Endothelial cell of umbilical vein (primary cell): ENCODE results near the gene EXOC1L.
A peak's percentile ranks its signal among the peaks of the same experiment; 100 is the strongest.

Experiments used
- EZH2 ChIP-seq: IDR thresholded peaks from 2 replicates; pipeline ENCODE4 v1.6.1; 2012; ENCODE audit warnings: borderline replicate concordance, low read depth, mild to moderate bottlenecking, moderate library complexity, low read length, inconsistent platforms; ENCODE audit not compliant: severe bottlenecking
- FOS ChIP-seq: IDR thresholded peaks from 2 replicates; pipeline ENCODE4 v1.6.1; 2011; ENCODE audit warnings: mild to moderate bottlenecking, low read length, moderate library complexity, borderline replicate concordance; ENCODE audit not compliant: insufficient read depth
- JUN ChIP-seq: IDR thresholded peaks from 2 replicates; pipeline ENCODE4 v1.6.1; 2011; ENCODE audit warnings: borderline replicate concordance, low read depth; ENCODE audit not compliant: insufficient read length, insufficient read depth
- MYC ChIP-seq: IDR thresholded peaks from one replicate; pipeline ENCODE4 v1.6.1; 2011; ENCODE audit warnings: mild to moderate bottlenecking, low read depth, low read length
- POLR2A ChIP-seq: IDR thresholded peaks from 2 replicates; pipeline ENCODE4 v1.6.1; 2012; ENCODE audit warnings: low read depth, mild to moderate bottlenecking, control low read depth, low read length
- POLR2AphosphoS5 ChIP-seq: IDR thresholded peaks from 2 replicates; pipeline ENCODE4 v1.6.1; 2012; ENCODE audit warnings: low read depth, mild to moderate bottlenecking, control low read depth, low read length, moderate library complexity; ENCODE audit not compliant: insufficient read depth
- TF ChIP-seq, protein P1 (sequence below), 2 donors: IDR thresholded peaks; 1 replicate in 1 of 2; 2 replicates in 1 of 2; pipeline ENCODE4 v1.5.1; 2011; ENCODE audit warnings: low read length in 2 of 2, mild to moderate bottlenecking in 2 of 2, moderate library complexity in 2 of 2, control low read depth in 1 of 2, inconsistent platforms in 1 of 2, low read depth in 1 of 2; ENCODE audit not compliant: insufficient read depth in 1 of 2; ENCODE audit errors: extremely low read depth in 1 of 2
- TF ChIP-seq, protein P2 (sequence below): IDR thresholded peaks from 2 replicates; pipeline ENCODE4 v1.6.1; 2011; ENCODE audit not compliant: insufficient read depth, insufficient read length

DNA sequence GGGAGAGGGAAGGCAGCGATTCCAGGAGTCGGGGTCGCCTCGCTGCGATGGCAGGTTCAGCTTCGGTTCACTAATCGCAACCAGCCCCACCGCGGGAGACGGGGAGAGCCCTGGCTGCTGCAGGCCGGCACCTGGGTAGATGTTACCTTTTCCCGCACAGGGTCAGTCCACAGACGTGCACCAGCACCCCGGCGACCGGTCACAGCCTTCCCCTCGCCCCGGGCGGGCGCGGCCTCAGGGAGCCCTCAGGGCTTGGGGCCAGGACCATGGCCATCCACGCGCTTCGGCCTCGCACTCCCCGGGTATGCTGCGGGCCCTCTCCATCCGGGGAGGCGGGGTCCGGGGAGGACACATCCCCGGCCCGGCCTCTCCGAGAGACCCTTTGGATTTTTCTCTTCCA is 26.1 kb upstream of the EXOC1L start:
- TF ChIP-seq, protein P1, sequence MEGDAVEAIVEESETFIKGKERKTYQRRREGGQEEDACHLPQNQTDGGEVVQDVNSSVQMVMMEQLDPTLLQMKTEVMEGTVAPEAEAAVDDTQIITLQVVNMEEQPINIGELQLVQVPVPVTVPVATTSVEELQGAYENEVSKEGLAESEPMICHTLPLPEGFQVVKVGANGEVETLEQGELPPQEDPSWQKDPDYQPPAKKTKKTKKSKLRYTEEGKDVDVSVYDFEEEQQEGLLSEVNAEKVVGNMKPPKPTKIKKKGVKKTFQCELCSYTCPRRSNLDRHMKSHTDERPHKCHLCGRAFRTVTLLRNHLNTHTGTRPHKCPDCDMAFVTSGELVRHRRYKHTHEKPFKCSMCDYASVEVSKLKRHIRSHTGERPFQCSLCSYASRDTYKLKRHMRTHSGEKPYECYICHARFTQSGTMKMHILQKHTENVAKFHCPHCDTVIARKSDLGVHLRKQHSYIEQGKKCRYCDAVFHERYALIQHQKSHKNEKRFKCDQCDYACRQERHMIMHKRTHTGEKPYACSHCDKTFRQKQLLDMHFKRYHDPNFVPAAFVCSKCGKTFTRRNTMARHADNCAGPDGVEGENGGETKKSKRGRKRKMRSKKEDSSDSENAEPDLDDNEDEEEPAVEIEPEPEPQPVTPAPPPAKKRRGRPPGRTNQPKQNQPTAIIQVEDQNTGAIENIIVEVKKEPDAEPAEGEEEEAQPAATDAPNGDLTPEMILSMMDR (IDR thresholded peaks at IDR 0.05; ENCODE audit: extremely low read depth in 1 of 2, insufficient read depth in 1 of 2, low read depth in 1 of 2, low read length in 2 of 2) = no peak
- TF ChIP-seq EZH2 (peak; percentile 80), POLR2AphosphoS5 (no peak), JUN (no peak), POLR2A (no peak), FOS (no peak), MYC (no peak)
- TF ChIP-seq, protein P2, sequence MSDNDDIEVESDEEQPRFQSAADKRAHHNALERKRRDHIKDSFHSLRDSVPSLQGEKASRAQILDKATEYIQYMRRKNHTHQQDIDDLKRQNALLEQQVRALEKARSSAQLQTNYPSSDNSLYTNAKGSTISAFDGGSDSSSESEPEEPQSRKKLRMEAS = no peak
